ENCODE results near the gene RAB6B. TPM values are rescaled to one million over a fixed set of nuclear protein-coding genes. Genes with fewer than 3 reads are reported as not detected.
"Not testable (repeated sequence)": the region's sequence is repeated elsewhere in the genome, so short reads cannot be mapped to it uniquely, and the experiment has no call there.

Gene RAB6B
- total RNA-seq, 1 donor from 2014 or later: 5.8 TPM

DNA sequence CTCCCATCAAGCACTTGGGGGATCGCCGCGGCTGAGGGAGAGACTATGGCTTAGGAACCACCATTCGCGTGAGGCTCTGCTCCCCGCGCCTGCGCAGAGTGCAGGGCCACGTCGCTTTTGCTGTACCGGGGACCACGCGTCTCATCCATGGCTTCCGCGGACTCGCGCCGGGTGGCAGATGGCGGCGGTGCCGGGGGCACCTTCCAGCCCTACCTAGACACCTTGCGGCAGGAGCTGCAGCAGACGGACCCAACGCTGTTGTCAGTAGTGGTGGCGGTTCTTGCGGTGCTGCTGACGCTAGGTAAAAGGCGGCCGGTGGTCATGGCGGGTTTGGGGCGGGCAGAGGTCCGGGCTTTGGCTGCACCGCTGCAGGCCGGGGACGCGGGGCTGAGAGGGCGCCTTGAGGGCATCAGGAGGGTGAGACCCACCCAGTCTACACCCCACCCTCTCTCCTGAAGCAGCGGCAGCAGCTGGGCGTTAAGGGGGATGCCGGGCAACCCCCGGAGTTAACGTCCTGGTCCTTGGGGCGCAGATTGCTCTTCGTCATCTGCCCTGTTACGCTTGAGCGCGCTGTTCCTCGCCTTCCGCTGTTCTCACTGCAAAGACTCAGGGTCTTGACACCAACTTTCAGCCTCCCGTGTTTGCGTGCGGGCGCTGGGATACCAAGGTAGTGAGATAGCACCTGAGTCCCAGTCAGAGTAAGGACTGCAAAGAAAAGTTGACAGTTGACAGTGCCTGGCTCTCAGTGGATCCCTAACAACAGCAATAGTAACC is 89.8 kb downstream of the RAB6B start, which contains the start of gene SRPRB:
Gene SRPRB (plus strand): TSS at position 114 of the 774 bp plus-strand sequence. CDS start 34 bp downstream, at position 148.
- peak; percentile 98 for DNase-seq

GRCh38 chr3:133805384-133805701 is 90.3 kb downstream of the RAB6B start:
- no peak for DNase-seq

DNA sequence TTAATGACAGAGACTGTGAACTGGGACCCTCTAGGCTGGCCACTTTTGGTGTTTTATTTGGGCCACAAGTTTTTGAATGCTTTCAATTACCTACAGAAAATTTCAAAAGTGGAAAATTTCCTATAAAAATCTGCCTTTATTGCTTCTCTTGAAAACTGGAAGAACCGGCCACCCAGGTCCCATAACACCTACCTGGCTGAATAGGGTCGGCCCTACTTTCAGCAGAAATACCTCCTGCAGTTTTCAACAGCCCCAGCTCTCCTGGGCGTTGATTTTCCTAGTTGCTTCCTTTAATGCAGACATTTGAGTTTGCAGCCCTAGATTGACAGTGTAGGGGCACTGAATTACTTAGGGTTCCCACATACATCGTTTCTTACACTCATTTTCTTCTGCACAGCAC is 90.8 kb downstream of the RAB6B start:
- DNase-seq: no peak

DNA sequence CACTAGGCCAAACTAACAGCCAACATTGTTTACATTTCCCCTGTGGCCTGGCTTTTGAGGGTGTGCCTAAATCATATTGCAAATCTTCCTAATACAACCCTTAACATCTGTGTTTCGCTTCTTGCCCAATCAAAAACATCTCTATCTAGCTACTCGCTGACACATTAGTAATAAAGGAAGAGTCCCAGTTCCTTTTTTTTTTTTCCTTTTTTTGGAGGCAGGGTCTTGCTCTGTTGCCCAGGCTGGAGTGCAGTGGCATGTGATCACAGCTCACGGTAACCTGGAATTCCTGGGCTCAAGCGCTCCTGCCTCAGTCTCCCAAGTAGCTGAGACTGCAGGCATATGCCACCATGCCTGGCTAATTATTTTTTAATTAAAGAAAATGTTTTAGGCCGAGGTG is 92.2 kb downstream of the RAB6B start:
- DNase-seq: no peak

DNA sequence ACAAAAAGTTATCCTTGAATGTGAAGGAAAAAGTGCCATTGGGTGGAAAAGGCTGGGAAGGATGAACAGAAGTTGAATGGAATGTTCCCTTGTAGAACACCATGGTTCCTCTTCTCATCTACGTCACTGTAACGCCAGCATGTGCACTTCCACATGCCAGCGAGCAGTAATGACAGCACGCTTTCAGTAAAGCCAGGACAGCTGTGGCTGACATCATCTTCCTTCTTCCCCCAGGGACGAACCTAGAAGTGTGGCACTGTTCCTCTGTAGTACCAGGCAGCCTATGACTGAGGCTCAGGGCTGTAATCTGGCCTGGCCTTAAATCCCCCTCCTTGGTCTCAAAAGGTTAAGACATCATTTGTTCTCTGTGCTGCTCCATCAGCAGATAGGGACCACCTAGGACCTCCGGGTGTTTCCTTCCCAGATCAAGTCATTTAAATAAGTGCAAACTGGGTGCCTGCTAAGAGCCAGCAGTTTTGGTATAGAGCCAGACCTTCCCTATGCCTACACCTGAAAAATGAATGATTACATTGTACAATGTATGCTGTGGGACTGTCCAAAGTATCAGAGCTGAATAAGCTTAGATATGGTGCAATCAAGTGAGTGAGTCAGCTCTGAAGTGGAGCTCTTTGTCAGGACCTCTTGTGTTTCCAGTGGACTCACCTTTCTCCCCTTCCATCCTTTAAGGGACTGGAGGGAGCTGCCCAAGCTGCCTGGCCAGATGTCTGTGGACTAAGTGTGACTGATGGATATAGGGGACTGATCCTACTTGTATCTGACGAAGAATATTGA is 95.7 kb downstream of the RAB6B start:
- peak; percentile 77 for DNase-seq

DNA sequence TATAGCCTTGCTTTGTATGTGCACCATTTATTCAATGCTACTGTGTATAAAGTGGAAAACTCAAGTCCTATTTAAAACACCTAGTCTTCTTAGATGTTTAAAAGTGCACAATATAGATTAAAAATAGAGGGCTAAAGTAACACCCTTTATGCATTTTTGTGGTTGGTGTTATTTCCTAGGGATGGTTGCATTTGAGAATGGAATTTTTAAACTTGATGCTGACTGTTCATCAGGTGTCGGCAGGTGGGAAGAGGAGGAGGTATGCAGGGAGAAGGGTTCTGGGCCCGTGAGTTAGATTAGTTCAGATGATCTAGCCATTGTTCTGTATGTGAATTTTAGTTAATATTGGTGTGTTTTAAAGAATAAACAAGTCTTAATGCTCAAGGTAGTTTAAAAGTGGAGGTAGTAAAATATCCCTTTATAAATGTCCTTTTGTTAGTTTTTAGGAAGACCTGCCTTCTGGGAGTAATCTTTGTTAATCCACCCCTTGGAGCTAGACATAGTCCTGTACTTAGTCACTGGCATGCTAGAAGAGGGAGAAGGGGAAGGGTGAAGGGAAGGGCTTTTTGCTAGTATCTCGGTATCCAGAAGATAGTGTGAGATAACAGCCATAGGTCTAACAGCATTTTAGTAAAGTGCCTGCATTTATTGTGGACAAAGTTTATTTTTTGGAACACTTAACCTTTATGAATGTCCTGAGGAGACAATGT is 98.1 kb downstream of the RAB6B start:
- no peak for DNase-seq

DNA sequence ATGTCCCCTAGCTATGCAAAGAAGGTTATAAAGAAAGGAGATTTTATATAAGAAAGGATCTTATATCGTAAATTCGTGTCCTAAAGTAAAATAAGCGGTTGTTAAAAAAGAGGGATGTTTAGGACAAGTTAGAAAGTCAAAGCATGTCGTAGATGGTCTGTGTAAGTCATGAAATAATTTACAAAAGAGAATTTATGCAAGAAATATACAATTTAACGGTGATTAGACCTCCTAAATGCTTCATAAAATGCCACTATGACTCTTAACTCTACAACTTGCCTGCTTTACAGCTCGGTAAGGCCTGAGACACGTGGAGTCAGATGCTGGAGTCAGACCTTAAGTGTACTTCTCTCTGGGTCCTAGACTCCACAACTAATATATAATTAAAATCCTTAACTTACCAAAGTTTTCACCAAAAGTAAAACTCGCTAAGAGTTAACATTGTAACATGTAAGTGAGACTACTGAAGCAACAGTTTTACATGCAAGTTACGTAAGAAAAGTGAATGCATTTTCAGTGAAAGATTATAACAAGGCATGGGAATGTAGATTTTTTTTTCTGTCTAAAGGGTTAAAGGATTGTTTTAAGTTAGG is 103.4 kb downstream of the RAB6B start:
- DNase-seq: no peak

DNA sequence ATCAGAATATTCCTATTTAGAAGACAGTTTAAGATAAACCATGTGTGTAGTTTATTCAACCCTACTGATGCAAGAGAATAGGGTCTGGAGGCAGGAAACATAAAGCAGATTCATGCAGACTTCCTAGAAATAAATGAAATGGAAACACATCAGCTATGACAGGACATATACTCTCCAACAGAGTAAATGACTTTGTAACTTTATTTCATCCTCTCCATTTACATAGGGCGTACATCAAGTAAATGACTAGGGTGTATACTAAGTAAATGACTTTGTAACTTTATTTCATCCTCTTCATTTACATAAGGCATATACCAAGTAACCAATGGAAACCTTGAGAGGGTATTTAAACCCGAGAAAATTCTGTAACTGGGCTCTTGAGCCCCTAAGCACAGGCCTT is 107.7 kb downstream of the RAB6B start:
- no peak for DNase-seq

GRCh38 chr3:133783762-133784161 is 111.9 kb downstream of the RAB6B start:
- DNase-seq: no peak

DNA sequence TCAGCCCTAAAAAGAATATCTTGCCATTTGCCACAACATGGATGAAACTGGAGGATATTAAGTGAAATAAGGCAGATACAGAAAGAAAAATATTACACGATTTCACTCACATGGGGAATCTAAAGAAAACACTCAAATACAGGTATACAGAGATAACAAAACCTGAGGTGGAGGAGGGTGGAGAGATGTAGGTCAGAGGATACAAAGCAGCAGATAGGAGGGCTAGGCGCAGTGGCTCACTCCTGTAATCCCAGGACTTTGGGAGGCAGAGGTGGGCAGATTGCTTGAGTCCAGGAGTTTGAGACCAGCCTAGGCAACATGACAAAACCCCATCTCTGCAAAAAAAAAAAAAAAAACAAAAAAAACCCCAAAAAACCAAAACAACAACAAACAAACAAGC is 113.2 kb downstream of the RAB6B start:
- no peak for DNase-seq

GRCh38 chr3:133781570-133781969 is 114.1 kb downstream of the RAB6B start:
- DNase-seq: no peak

GRCh38 chr3:133780756-133781155 is 114.9 kb downstream of the RAB6B start:
- DNase-seq: not testable (repeated sequence)

DNA sequence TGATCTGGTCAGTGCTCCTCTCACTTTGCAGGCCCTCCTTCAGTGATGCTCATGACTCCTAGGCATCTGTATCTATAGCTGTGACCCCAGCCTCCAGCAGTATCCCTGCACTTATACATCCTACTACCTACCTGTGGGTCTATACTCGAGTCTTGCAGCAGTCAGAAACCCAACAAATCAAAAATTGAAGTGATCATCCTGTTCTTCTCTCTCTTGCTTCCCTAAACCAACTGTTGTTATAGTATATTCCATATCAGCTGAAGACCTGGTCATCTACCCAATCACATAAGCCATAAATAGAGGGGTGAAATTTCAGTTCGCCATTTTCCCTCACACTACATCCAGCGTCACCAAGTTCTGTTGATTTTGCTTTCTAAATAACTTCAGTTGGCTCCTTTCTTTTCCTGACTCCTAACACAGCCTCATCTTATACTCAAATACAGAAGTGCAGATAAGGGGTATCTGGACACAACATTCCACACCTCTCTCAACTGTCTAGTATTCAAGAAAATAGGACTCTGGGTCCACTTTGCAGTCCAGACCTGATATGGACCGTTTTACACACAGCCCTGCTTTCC is 116.0 kb downstream of the RAB6B start:
- no peak for DNase-seq

- no peak for DNase-seq
These were observed 117.7 kb downstream of the RAB6B start for GRCh38 chr3:133777807-133778568.

- DNase-seq: no peak
These were observed 118.8 kb downstream of the RAB6B start for GRCh38 chr3:133776794-133777438.

DNA sequence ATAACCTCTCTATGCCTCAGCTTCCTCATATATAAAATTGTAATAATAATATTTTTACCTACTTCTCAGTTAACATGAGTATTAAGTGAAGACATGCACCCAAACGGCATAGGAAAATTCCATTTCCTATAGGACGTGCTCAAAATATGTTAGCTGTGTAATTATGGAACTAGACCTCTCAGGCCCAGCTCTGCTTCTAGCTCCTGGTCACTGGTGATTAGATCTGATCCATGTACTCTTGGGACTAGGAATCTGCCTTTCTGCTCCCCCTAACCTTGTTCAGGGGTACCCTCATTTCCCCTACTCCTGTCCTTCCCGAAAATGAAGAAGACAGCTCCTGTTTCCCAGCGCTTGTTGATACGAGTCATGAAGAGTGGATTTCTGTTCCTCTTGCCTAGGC is 119.8 kb downstream of the RAB6B start:
- no peak for DNase-seq

DNA sequence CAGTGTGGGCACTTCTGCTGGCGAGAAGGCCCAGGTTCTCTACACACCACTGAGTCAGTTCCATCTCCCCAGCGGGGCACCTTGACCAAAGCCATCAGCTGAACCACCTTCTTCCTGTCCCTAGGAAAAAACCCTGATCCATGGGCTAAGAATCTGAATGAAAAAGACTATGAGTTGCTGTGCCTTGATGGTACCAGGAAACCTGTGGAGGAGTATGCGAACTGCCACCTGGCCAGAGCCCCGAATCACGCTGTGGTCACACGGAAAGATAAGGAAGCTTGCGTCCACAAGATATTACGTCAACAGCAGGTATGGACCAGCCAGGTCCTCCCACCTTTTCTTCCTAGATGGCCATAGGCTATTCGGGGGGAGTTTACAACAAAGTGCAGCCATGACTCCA is 120.4 kb downstream of the RAB6B start:
- no peak for DNase-seq
